Right lobe of liver (tissue), 6 donors: ENCODE results near the gene LPCAT1. TPM values are rescaled to one million over a fixed set of nuclear protein-coding genes. Genes with fewer than 3 reads are reported as not detected.

ENCODE experiments used
- ATAC-seq, 4 donors: fragments of 200-7000 bp; cut with Tn5 transposase; one replicate each; pipeline ENCODE4 v1.9.1; 2020; ENCODE audit warnings: mild to moderate bottlenecking in 4 of 4, moderate library complexity in 4 of 4
- DNase-seq, 3 donors: peaks; one replicate each; pipeline ENCODE4 v3.0.0-alpha.2; 2020
- H3K27ac ChIP-seq, 3 donors: fragments of 200-600 bp; one replicate each; pipeline ENCODE4 v1.8.0; 2022
- H3K27me3 ChIP-seq, 2 donors: fragments of 200-600 bp; one replicate each; pipeline ENCODE4 v1.8.0; 2022
- H3K36me3 ChIP-seq, 4 donors: fragments of 200-600 bp; sonication (generic) in 1 of 4; one replicate each; pipeline versions ENCODE4 v1.5.1 to v1.8.0; 2017 to 2022; ENCODE audit warnings: control low read depth in 1 of 4
- H3K4me1 ChIP-seq, 4 donors: fragments of 200-600 bp; sonication (generic) in 1 of 4; one replicate each; pipeline versions ENCODE4 v1.5.1 to v1.8.0; 2017 to 2022; ENCODE audit warnings: control low read depth in 1 of 4
- H3K4me3 ChIP-seq, 3 donors: fragments of 200-600 bp; one replicate each; pipeline ENCODE4 v1.8.0; 2022
- H3K9me3 ChIP-seq, 4 donors: fragments of 200-600 bp; sonication (generic) in 1 of 4; one replicate each; pipeline versions ENCODE4 v1.5.1 to v1.8.0; 2017 to 2022; ENCODE audit warnings: control low read depth in 1 of 4
- POLR2A ChIP-seq: fragments of 450-650 bp; IDR thresholded peaks from one replicate; pipeline ENCODE4 v1.6.1; 2017; ENCODE audit warnings: antibody characterized with exemption, mild to moderate bottlenecking
- WGBS: methylation state at CpG from one replicate; pipeline ENCODE4 v1.1.6; 2018; ENCODE audit warnings: low coverage, low lambda C conversion rate; ENCODE audit not compliant: insufficient coverage; ENCODE audit errors: missing lambda C conversion rate; 5-methylcytosine and 5-hydroxymethylcytosine counted together
- intact Hi-C, 2 donors: fragments of 100-400 bp; cut with DNase I; formaldehyde crosslinking; loops; one replicate each; pipeline versions ENCODE4 v1.11.2 to v1.14.1; 2022
- total RNA-seq, 6 experiments: library from RNA; depleted of rRNA in 2 of 6; stranded (reverse); fragments of >200 nt in 2 of 6; fragmentation: NEBNext Ultra II Directional in 3 of 6; extraction: Animal tissue kit (Norgen Biotek cat#: 25700) in 3 of 6; gene quantifications; one replicate each; pipeline versions ENCODE4 v1.1.0 to v1.2.4, GENCODE V29; 2016 to 2023
- TF ChIP-seq, protein P1 (sequence below), 4 donors: fragments of 200-600 bp in 3 of 4; fragments of 450-650 bp in 1 of 4; IDR thresholded peaks; one replicate each; pipeline versions ENCODE4 v1.5.1 to v1.8.0; 2016 to 2022; ENCODE audit warnings: antibody characterized with exemption in 4 of 4, mild to moderate bottlenecking in 2 of 4
- donor health status: DM: no; HTN: yes; CAD: no.
- donor health status: DM: no; HTN: no; CAD: no.
- donor health status: DM: no; HTN: no; CAD: no.
- donor health status: DM: no; HTN: yes; CAD: no.
- donor health status: DM: no; HTN: yes; CAD: no.

The LPCAT1 gene
- total RNA-seq, 6 experiments from 2014 or later: 6.9 to 38.6 (median 13.1) TPM

DNA sequence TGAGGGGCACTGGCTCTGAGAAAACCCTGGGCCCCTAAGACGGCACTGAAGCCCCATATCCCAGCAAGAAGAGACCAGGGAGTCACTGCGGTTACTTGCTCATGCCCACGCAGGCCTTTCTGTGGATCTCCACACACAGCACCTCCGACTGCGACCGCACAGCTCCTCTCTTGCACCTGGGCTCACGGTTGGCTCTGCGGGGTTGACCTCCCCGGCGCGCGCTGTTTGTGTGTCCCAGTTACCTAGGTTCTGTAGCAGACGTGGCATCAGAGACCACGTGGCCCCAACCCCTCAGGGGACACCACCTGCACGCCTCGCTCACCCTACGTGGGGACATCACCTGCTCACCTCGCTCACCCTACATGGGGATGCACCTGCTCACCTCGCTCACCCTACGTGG is 12.7 kb downstream of the LPCAT1 start:
- TF ChIP-seq POLR2A: no peak
- TF ChIP-seq, protein P1, sequence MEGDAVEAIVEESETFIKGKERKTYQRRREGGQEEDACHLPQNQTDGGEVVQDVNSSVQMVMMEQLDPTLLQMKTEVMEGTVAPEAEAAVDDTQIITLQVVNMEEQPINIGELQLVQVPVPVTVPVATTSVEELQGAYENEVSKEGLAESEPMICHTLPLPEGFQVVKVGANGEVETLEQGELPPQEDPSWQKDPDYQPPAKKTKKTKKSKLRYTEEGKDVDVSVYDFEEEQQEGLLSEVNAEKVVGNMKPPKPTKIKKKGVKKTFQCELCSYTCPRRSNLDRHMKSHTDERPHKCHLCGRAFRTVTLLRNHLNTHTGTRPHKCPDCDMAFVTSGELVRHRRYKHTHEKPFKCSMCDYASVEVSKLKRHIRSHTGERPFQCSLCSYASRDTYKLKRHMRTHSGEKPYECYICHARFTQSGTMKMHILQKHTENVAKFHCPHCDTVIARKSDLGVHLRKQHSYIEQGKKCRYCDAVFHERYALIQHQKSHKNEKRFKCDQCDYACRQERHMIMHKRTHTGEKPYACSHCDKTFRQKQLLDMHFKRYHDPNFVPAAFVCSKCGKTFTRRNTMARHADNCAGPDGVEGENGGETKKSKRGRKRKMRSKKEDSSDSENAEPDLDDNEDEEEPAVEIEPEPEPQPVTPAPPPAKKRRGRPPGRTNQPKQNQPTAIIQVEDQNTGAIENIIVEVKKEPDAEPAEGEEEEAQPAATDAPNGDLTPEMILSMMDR (IDR thresholded peaks at IDR 0.05): no peak
- Histone ChIP-seq H3K27ac (no peak overlapping the region), H3K4me1 (no peaks in the 10 kb centered on the region), H3K27me3 (no peaks in the 10 kb centered on the region), H3K9me3 (no peaks in the 10 kb centered on the region), H3K36me3 (no peaks in the 10 kb centered on the region), H3K4me3 (no peak overlapping the region)
- DNase-seq: peak; percentile 15 to 43 (median 43)
- intact Hi-C loops: no loop called here
- WGBS: 100% methylated on average over 3 of the region's 20 CpGs
- ATAC-seq: no peak

GRCh38 chr5:1510631-1511030 is 13.1 kb downstream of the LPCAT1 start:
- WGBS: no CpG with 5 or more reads among the region's 11 CpGs
- no peaks in the 10 kb centered on the region for H3K4me1 ChIP-seq
- intact Hi-C loops: no loop called here
- TF ChIP-seq, protein P1 (IDR thresholded peaks at IDR 0.05): no peak
- no peak for TF ChIP-seq POLR2A
- DNase-seq (peak; percentile 16 to 55 (median 44)), ATAC-seq (no peak)
- no peaks in the 10 kb centered on the region for H3K9me3 ChIP-seq
- no peak overlapping the region for H3K4me3 ChIP-seq
- no peaks in the 10 kb centered on the region for H3K36me3 ChIP-seq
- H3K27me3 ChIP-seq: no peaks in the 10 kb centered on the region
- no peak overlapping the region for H3K27ac ChIP-seq

- Histone ChIP-seq H3K27me3 (no peaks in the 10 kb centered on the region), H3K27ac (no peak overlapping the region), H3K9me3 (no peaks in the 10 kb centered on the region), H3K4me3 (no peak overlapping the region), H3K4me1 (no peaks in the 10 kb centered on the region), H3K36me3 (no peaks in the 10 kb centered on the region)
- no peak for ATAC-seq
- TF ChIP-seq, protein P1 (IDR thresholded peaks at IDR 0.05): no peak
- TF ChIP-seq POLR2A: no peak
- DNase-seq: peak in 2 of 3 donors; percentile 22 to 27
- 94% methylated on average over 15 of the region's 18 CpGs for WGBS
- intact Hi-C loops: no loop called here
Observed at GRCh38 chr5:1510151-1510561, 13.6 kb downstream of the LPCAT1 start.

DNA sequence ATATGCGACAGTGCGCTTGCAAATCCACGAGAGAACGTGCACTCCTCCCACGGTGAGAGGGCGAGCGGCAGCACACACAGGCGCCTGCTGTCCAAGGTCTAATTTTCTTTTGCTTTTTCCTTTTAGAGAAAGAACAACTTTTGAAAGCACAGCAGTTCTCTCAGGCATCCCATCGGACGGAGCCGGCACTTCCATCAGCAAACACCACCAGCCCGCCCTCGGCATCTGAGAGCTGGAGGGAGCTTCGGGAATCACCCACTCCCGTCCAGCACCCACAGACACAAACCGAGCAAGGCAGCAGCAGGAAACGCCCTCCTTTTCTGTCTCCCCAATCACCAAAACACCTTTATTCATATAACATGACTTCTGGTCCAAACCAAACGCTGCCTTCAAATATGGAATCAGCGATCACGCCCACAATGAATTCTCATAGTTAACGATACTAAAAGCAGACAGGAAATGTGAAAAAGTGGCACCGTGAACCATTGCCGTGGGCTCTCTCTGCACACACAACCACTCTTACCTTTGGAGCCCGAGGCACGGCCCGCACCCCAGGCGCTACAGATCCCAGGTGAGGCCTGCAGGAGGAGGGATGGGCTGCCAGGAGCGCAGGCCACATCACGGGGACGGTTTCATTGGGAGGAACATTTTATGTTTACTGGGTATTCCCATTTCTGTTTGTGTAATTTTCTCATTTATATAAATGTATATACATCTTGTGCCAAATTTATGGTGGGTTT is 14.2 kb downstream of the LPCAT1 start:
- Histone ChIP-seq H3K27ac (no peak overlapping the region), H3K4me1 (no peaks in the 10 kb centered on the region), H3K4me3 (no peak overlapping the region), H3K27me3 (no peaks in the 10 kb centered on the region), H3K9me3 (no peaks in the 10 kb centered on the region), H3K36me3 (no peaks in the 10 kb centered on the region)
- TF ChIP-seq, protein P1 (IDR thresholded peaks at IDR 0.05): no peak
- TF ChIP-seq POLR2A: no peak
- DNase-seq (peak in 2 of 3 donors; percentile 27 to 33), ATAC-seq (no peak)
- WGBS: 89% methylated on average over 16 of the region's 30 CpGs
- intact Hi-C loops: no loop called here
